Measurements from ENCODE around the gene GAGE12D.
"Not testable (repeated sequence)": the region's sequence is repeated elsewhere in the genome, so short reads cannot be mapped to it uniquely, and the experiment has no call there.

DNA sequence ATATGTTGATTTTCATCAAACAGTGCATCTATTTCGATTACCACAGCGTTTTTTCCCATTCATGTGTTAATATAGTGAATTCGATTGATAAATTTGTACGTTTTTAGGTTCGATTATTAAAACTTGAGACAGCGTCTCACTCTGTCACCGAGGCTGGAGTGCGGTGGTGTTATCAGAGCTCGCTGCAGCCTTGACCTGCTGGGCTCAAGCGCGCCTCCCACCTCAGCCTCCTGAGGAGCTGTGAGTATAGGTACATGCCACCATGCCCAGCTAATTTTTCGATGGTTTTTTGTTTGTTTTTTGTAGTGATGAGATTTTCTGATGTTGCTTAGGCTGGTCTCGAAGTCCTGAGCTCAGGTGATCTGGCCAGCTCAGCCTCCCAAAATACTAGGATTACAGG, 27.6 kb downstream of the GAGE12D start:
- not testable (repeated sequence) for TF ChIP-seq POLR2A (IDR thresholded peaks at IDR 0.05; ENCODE audit: low read length); GATA1 (IDR thresholded peaks at IDR 0.05; ENCODE audit: low read depth, low read length)
